HL-60 (cell line): Measurements from ENCODE around the gene DPYD.

ENCODE experiments used
- DNase-seq, 2 experiments: peaks; one replicate each; pipeline ENCODE4 v3.0.0-alpha.2; 2010 to 2020; ENCODE audit warnings: low read depth in 1 of 2, low spot score in 1 of 2
- H3K27ac ChIP-seq: fragments of 250-450 bp; sonication (Bioruptor Pico); replicated peaks from 2 replicates; pipeline ENCODE4 v1.5.1; 2020; ENCODE audit warnings: mild to moderate bottlenecking, moderate library complexity
- H3K27me3 ChIP-seq: fragments of 250-450 bp; sonication (Bioruptor Pico); 2 replicates; pipeline ENCODE4 v1.5.1; 2021; ENCODE audit warnings: mild to moderate bottlenecking, moderate library complexity; ENCODE audit not compliant: insufficient read depth, poor library complexity, severe bottlenecking
- H3K4me3 ChIP-seq: replicated peaks from 2 replicates; pipeline ENCODE4 v1.5.1; 2011; ENCODE audit warnings: mild to moderate bottlenecking, control low read depth, low read length; ENCODE audit not compliant: insufficient read depth
- GABPA ChIP-seq: IDR thresholded peaks from 2 replicates; pipeline ENCODE4 v1.6.1; 2012; ENCODE audit warnings: low read depth
- POLR2AphosphoS5 ChIP-seq: IDR thresholded peaks from 2 replicates; pipeline ENCODE4 v1.6.1; 2012; ENCODE audit warnings: low read depth
- SPI1 ChIP-seq: IDR thresholded peaks from 2 replicates; pipeline ENCODE4 v1.6.1; 2012; ENCODE audit warnings: low read depth, mild to moderate bottlenecking, borderline replicate concordance
- TF ChIP-seq, protein P1 (sequence below): IDR thresholded peaks from one replicate; pipeline ENCODE4 v1.5.1; 2011; ENCODE audit warnings: low read length, control low read depth, inconsistent platforms; ENCODE audit not compliant: insufficient read depth
- TF ChIP-seq, protein P2 (sequence below): IDR thresholded peaks from 2 replicates; pipeline ENCODE4 v1.6.1; 2012; ENCODE audit warnings: low read depth; ENCODE audit not compliant: insufficient replicate concordance

The DPYD gene

DNA sequence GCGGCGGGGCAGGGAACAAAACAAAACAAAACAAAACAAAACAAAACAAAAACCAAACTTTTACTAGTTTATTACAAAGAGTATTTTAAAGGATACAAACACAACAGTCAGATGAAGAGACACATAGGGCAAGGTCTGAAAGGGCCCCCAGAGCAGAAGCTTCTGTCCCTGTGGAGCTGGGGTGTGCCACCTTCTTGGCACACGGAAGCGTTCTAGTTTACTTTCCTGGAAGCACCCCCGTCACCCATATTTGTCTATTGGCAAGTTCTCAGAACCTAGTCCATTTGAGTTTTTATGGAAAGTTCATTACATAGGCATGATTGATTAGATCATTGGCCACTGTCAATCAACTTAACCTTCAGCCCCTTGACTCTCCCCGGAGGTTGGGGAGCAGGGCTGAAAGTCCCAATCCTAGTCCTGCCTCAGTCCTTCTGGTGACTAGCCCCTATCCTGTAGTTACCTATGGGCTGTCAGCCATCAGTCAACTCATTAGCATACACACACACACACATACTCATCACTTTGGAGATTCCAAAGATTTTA, 380.4 kb downstream of the DPYD start:
- Histone ChIP-seq H3K27ac (no peak overlapping the region), H3K27me3 (no peaks in the 10 kb centered on the region), H3K4me3 (no peak overlapping the region)
- DNase-seq = no peak
- TF ChIP-seq, protein P1, sequence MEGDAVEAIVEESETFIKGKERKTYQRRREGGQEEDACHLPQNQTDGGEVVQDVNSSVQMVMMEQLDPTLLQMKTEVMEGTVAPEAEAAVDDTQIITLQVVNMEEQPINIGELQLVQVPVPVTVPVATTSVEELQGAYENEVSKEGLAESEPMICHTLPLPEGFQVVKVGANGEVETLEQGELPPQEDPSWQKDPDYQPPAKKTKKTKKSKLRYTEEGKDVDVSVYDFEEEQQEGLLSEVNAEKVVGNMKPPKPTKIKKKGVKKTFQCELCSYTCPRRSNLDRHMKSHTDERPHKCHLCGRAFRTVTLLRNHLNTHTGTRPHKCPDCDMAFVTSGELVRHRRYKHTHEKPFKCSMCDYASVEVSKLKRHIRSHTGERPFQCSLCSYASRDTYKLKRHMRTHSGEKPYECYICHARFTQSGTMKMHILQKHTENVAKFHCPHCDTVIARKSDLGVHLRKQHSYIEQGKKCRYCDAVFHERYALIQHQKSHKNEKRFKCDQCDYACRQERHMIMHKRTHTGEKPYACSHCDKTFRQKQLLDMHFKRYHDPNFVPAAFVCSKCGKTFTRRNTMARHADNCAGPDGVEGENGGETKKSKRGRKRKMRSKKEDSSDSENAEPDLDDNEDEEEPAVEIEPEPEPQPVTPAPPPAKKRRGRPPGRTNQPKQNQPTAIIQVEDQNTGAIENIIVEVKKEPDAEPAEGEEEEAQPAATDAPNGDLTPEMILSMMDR = no peak
- no peak for TF ChIP-seq GABPA
- TF ChIP-seq POLR2AphosphoS5 = no peak
- TF ChIP-seq, protein P2, sequence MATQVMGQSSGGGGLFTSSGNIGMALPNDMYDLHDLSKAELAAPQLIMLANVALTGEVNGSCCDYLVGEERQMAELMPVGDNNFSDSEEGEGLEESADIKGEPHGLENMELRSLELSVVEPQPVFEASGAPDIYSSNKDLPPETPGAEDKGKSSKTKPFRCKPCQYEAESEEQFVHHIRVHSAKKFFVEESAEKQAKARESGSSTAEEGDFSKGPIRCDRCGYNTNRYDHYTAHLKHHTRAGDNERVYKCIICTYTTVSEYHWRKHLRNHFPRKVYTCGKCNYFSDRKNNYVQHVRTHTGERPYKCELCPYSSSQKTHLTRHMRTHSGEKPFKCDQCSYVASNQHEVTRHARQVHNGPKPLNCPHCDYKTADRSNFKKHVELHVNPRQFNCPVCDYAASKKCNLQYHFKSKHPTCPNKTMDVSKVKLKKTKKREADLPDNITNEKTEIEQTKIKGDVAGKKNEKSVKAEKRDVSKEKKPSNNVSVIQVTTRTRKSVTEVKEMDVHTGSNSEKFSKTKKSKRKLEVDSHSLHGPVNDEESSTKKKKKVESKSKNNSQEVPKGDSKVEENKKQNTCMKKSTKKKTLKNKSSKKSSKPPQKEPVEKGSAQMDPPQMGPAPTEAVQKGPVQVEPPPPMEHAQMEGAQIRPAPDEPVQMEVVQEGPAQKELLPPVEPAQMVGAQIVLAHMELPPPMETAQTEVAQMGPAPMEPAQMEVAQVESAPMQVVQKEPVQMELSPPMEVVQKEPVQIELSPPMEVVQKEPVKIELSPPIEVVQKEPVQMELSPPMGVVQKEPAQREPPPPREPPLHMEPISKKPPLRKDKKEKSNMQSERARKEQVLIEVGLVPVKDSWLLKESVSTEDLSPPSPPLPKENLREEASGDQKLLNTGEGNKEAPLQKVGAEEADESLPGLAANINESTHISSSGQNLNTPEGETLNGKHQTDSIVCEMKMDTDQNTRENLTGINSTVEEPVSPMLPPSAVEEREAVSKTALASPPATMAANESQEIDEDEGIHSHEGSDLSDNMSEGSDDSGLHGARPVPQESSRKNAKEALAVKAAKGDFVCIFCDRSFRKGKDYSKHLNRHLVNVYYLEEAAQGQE = no peak
- TF ChIP-seq SPI1 = no peak

DNA sequence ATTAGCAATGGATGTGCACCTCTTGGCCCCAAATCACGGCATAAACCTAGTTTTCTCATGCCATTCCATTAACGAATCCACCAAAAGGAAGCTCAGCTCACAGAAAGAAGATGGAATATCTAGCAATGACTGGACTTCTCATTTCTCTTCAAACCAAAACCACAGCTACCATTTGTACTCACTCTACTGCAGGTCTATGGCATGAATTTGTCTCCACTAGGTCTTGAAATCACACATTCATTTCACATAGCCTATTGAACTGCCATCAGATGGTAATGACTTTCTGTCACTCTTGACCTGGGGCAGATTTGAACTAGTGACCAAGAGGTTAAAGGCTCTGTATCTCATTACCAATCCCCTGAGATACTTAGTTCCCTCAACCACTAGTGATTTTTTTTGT, 382.7 kb downstream of the DPYD start:
- Histone ChIP-seq H3K27ac (no peak overlapping the region), H3K27me3 (no peaks in the 10 kb centered on the region), H3K4me3 (no peak overlapping the region)
- TF ChIP-seq, protein P2 = no peak
- TF ChIP-seq POLR2AphosphoS5 (no peak), GABPA (no peak), SPI1 (no peak)
- TF ChIP-seq, protein P1 = no peak
- DNase-seq = no peak

DNA sequence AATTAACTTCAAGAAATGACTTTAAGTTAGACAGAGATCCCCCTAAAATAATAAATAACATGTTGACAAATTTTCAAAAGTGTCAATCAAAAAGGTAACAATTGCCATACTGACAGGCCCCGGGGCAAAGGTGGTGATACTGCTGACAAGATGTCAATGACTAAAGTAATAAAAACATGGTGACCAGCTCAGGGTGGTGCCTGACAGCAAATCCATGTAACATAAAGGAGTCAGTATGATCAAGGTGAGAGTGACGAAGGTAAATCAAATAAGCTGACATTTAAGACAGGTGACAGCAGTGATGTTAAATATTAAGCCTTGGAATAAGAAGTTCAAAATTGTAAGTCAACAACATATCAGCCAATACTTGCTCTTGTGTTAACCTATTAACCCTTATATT, 387.5 kb downstream of the DPYD start:
- no peak overlapping the region for H3K4me3 ChIP-seq
- no peak for TF ChIP-seq POLR2AphosphoS5
- TF ChIP-seq, protein P1 = no peak
- no peak for DNase-seq
- no peaks in the 10 kb centered on the region for H3K27me3 ChIP-seq
- no peak overlapping the region for H3K27ac ChIP-seq

DNA sequence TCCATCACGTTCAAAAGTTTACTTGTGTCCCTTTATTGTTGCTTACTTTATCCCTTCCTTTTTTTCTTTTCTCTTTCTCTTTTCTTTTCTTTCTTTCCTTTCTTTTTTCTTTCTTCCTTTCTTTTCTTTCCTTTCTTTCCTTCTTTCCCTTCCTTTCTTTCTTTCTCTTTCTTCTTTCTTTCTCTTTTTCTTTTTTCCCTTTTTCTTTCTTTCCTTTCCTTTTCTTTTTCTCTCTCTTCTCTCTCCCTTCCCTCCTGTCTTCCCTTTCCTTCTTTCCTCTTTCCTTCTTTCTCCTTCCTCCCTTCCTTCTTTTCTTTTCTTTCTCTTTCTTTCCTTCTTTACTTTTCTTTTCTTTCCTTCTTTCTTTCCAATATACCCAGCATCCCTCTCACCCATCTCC, 391.2 kb downstream of the DPYD start:
- Histone ChIP-seq H3K27ac (no peak overlapping the region), H3K27me3 (no peaks in the 10 kb centered on the region), H3K4me3 (no peak overlapping the region)
- DNase-seq = no peak
- no peak for TF ChIP-seq SPI1
- TF ChIP-seq, protein P2 = no peak
- TF ChIP-seq, protein P1 = no peak
- TF ChIP-seq GABPA = no peak
- no peak for TF ChIP-seq POLR2AphosphoS5
